Measurements from ENCODE around the gene AGBL1.

Gene AGBL1

GRCh38 chr15:86830304-86830703 lies 750.6 kb downstream of the AGBL1 start:
- TF ChIP-seq YY1 (IDR thresholded peaks at IDR 0.05; ENCODE audit: low read depth) (no peak), REST (IDR thresholded peaks at IDR 0.05; ENCODE audit: low read depth) (no peak), FOXM1 (IDR thresholded peaks at IDR 0.05; ENCODE audit: borderline replicate concordance, low read depth) (no peak), TEAD4 (IDR thresholded peaks at IDR 0.05) (no peak), USF1 (IDR thresholded peaks at IDR 0.05) (no peak), RAD21 (IDR thresholded peaks at IDR 0.05; ENCODE audit: low read depth) (no peak), CEBPB (IDR thresholded peaks at IDR 0.05) (no peak), TAF1 (IDR thresholded peaks at IDR 0.05; ENCODE audit: low read depth) (no peak), EP300 (IDR thresholded peaks at IDR 0.05; ENCODE audit: borderline replicate concordance) (no peak), MAX (IDR thresholded peaks at IDR 0.05) (no peak), ZBTB7A (IDR thresholded peaks at IDR 0.05; ENCODE audit: low read depth) (no peak), TCF12 (IDR thresholded peaks at IDR 0.05; ENCODE audit: low read depth) (no peak), CREB1 (IDR thresholded peaks at IDR 0.05; ENCODE audit: low read depth) (no peak), EGR1 (IDR thresholded peaks at IDR 0.05) (no peak)

GRCh38 chr15:86833595-86833994 lies 753.9 kb downstream of the AGBL1 start:
- no peak for TF ChIP-seq YY1 (IDR thresholded peaks at IDR 0.05; ENCODE audit: low read depth)
- no peak for TF ChIP-seq TCF12 (IDR thresholded peaks at IDR 0.05; ENCODE audit: low read depth)
- TF ChIP-seq RAD21 (IDR thresholded peaks at IDR 0.05; ENCODE audit: low read depth): no peak
- TF ChIP-seq TEAD4 (IDR thresholded peaks at IDR 0.05): no peak
- no peak for TF ChIP-seq EGR1 (IDR thresholded peaks at IDR 0.05)
- TF ChIP-seq NFIC (IDR thresholded peaks at IDR 0.05): no peak
- TF ChIP-seq CEBPB (IDR thresholded peaks at IDR 0.05): no peak
- TF ChIP-seq CREB1 (IDR thresholded peaks at IDR 0.05; ENCODE audit: low read depth): no peak
- no peak for TF ChIP-seq MAX (IDR thresholded peaks at IDR 0.05)
- TF ChIP-seq REST (IDR thresholded peaks at IDR 0.05; ENCODE audit: low read depth): no peak

DNA sequence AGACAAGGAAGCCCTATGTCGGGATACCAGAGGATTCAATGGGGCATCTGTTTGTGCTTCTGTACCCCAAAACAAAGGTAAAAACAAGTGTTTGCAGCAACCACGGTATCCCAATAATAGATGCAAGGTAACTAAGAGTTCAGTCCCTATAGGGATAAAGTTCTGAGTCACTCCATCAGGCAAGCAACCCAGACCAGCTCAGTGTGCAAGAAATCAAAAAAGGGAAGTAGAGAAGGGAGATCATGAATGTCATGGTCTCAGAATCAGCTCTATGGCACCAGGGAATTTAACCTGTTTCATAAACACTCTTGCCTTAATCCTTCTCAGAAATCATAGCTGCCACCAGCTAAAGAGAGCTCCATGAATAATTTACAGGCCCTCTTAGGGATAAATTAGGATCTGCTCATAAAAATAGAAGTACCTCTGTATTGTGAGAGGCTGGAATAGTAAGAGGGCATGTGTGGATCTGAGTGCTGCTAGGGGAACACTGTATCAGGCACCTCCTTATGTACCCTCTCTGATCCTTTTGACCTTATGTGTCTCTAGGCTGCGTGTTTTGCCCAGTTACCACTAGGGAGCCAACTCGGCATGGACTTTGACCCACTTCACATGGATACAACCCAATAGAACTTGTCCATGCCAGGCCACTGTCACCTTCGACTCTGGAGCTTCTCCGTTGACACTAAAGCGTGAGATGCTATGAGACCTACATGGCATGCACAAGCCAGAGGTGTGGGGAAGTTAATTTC lies 754.6 kb downstream of the AGBL1 start:
- TF ChIP-seq TEAD4 (IDR thresholded peaks at IDR 0.05): no peak
- TF ChIP-seq REST (IDR thresholded peaks at IDR 0.05; ENCODE audit: low read depth): no peak
- no peak for TF ChIP-seq MAX (IDR thresholded peaks at IDR 0.05)
- no peak for TF ChIP-seq EGR1 (IDR thresholded peaks at IDR 0.05)
- TF ChIP-seq USF1 (IDR thresholded peaks at IDR 0.05): no peak
- no peak for TF ChIP-seq RAD21 (IDR thresholded peaks at IDR 0.05; ENCODE audit: low read depth)
- TF ChIP-seq EP300 (IDR thresholded peaks at IDR 0.05; ENCODE audit: borderline replicate concordance): no peak
- TF ChIP-seq TAF1 (IDR thresholded peaks at IDR 0.05; ENCODE audit: low read depth): no peak
- no peak for TF ChIP-seq CREB1 (IDR thresholded peaks at IDR 0.05; ENCODE audit: low read depth)
- TF ChIP-seq NFIC (IDR thresholded peaks at IDR 0.05): no peak
- no peak for TF ChIP-seq YY1 (IDR thresholded peaks at IDR 0.05; ENCODE audit: low read depth)
- TF ChIP-seq ZBTB7A (IDR thresholded peaks at IDR 0.05; ENCODE audit: low read depth): no peak
- TF ChIP-seq CEBPB (IDR thresholded peaks at IDR 0.05): no peak
- TF ChIP-seq TCF12 (IDR thresholded peaks at IDR 0.05; ENCODE audit: low read depth): no peak

Data from Ishikawa (cell line).